GM18505 (cell line): Measurements from ENCODE around the gene NASP.
"Not testable (repeated sequence)": the region's sequence is repeated elsewhere in the genome, so short reads cannot be mapped to it uniquely, and the experiment has no call there.

ENCODE experiments used
- ATAC-seq: cut with Tn5 transposase; IDR thresholded peaks from one replicate; pipeline ENCODE4 v1.9.1; 2021; ENCODE audit not compliant: unreplicated experiment
- POLR2A ChIP-seq: IDR thresholded peaks from 4 replicates; pipeline ENCODE4 v1.6.1; 2011; ENCODE audit warnings: borderline replicate concordance; ENCODE audit not compliant: insufficient read depth, insufficient read length; ENCODE audit errors: extremely low read depth

NASP gene

DNA sequence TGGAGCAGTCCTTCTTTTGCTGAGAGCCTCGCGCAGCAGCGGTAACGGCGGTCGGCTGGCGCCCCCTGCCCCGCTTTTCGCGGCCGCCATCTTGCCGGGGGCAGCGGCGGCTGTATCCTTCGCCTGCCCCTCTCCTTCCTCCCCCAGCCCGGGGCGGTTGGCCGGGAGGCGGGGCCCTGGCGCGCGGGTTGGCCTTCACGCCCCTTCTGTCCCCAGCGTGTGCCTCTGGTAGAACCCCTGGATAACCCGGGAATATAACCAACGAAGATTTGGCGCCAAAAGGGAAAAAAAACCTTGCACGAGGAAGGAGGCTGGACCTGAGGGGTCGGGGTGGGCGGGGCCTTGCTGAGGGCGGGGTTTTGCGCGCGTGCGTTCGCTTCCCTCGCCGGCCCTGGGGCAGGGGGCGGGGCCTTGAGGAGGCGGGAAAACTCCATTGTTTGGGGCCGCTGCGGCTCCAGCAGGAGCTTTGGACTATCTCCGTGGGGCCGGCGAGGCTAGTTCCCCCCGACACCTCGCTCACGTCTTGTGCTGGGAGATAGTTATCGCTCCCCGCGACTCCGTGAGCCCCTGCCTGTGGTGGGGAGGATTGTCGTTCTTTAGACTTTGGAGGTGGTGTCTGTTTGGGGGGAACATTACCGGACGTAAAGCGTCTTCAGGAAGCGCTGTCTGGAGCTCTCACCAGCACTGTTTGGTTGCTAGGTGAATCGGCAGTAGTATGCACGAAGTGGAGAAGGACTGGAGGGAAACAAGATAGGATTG is 689 bp downstream of the NASP start:
- ATAC-seq = peak; percentile 37
- no peak for TF ChIP-seq POLR2A

- ATAC-seq = no peak
- no peak for TF ChIP-seq POLR2A
Measured at GRCh38 chr1:45585110-45585426, 1.2 kb downstream of the NASP start.

- ATAC-seq = no peak
- TF ChIP-seq POLR2A = no peak
Measured at GRCh38 chr1:45585496-45586075, 1.7 kb downstream of the NASP start.

DNA sequence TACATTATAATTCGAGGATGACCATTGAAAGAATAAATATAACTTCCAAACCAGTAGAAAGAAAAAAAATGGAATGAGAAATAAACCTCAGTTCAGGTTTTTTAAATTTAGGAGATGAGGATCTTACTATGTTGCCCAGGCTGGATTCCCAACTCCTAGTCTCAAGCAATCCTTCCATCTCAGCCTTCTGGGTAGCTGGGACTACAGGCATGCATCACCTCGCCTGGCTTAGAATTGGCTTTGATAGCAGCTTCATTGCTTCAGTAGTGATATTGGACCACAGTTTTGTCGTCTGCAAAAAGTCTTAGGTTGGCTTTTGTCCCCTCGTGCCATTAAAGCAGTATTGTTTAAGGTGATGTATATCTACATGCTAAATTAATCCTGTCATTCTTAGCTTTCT is 2.9 kb downstream of the NASP start:
- no peak for TF ChIP-seq POLR2A
- ATAC-seq = no peak

DNA sequence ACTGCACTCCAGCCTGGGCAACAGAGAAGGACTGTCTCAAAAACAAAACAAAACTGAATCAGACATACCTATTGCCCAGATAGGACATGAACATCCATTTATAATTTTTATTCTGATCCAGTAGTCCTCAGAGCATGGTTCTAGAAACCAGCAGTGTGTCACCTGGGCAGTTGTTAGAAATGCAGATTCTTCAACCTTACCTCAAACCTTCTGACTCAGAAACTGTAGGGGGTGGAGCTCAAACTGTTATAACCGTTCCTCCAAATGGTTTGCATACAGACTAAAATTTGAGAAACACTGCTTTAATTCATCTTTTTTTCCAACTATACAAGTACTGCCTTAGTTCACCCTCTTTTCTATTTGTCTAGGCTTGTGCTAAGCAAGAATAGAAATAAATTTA is 6.0 kb downstream of the NASP start:
- no peak for TF ChIP-seq POLR2A
- ATAC-seq = no peak

DNA sequence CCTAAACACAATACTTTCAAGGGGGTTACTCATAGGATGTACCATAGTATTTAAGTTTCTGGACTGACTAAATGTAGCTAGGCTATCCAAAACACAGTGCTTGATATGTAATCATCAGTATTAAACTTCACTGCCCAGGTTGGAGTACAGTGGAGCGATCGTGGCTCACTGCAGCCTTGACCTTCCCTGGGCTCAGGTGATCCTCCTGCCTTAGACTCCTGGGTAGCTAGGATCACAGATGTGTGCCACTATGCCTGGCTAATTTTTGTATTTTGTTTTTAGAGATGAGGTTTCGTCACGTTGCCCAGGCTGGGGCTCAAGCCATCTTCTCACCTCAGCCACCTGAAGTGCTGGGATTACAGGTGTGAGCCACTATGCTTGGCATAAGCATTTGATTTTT is 10.6 kb downstream of the NASP start:
- no peak for ATAC-seq
- no peak for TF ChIP-seq POLR2A

GRCh38 chr1:45596765-45597164 is 12.9 kb downstream of the NASP start:
- ATAC-seq = not testable (repeated sequence)

- TF ChIP-seq POLR2A = no peak
- ATAC-seq = no peak
Measured at GRCh38 chr1:45604239-45604638, 20.4 kb downstream of the NASP start.

DNA sequence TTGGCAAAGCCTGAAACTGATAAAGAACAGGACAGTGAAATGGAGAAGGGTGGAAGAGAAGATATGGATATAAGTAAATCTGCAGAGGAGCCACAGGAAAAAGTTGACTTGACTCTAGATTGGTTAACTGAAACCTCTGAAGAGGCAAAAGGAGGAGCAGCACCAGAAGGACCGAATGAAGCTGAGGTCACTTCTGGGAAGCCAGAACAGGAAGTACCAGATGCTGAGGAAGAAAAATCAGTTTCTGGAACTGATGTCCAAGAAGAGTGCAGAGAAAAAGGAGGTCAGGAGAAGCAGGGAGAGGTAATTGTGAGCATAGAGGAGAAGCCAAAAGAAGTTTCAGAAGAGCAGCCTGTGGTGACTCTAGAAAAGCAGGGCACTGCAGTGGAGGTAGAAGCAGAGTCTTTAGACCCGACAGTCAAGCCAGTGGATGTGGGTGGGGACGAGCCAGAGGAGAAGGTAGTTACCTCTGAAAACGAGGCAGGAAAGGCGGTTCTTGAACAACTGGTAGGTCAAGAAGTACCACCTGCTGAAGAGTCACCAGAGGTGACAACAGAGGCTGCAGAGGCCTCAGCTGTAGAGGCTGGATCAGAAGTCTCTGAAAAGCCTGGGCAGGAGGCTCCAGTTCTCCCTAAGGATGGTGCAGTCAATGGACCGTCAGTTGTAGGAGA is 23.7 kb downstream of the NASP start:
- TF ChIP-seq POLR2A = no peak
- no peak for ATAC-seq

DNA sequence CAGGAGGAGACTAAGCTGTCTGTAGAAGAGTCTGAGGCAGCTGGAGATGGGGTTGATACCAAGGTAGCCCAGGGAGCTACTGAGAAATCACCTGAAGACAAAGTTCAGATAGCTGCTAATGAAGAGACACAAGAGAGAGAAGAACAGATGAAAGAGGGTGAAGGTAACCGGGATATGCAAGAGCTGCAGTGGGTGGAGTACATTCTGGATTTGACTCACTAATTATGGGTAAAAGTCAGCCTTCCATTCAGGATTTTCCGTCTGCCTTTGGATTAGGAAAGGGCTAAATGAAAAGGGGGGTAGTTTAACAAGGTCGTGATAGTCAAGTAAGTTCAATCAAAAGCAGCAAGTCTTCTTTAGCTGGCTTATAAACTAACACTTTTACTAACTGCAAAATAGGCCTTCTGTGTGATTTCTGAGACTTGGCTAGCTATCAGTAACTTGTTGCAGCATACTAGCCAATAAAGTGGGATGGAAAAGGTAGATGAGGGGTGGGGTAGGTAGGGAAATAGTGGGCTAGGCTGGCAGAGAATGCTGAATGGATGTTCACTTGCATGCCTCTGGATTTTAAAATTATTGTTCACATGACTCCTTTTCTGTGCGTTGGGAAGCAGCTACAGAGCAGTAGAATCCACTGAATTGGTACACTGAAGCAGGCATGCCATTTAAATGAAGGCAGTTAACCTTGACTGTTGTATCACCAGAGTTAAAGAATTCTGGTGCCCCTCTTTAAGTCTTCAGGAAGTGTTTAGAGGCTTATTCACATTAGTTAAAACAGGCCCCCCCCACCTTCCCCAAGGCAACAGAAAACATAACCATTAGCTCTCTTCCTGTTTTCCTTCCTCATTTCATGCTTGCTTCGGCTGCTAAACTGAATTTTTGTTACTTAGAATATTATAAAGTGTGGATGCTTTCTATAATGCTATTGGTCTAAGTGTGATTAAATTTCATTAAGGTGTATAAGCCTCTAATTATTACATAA is 24.6 kb downstream of the NASP start:
- TF ChIP-seq POLR2A = no peak
- no peak for ATAC-seq

GRCh38 chr1:45610589-45611226 is 26.9 kb downstream of the NASP start:
- ATAC-seq = no peak
- no peak for TF ChIP-seq POLR2A

DNA sequence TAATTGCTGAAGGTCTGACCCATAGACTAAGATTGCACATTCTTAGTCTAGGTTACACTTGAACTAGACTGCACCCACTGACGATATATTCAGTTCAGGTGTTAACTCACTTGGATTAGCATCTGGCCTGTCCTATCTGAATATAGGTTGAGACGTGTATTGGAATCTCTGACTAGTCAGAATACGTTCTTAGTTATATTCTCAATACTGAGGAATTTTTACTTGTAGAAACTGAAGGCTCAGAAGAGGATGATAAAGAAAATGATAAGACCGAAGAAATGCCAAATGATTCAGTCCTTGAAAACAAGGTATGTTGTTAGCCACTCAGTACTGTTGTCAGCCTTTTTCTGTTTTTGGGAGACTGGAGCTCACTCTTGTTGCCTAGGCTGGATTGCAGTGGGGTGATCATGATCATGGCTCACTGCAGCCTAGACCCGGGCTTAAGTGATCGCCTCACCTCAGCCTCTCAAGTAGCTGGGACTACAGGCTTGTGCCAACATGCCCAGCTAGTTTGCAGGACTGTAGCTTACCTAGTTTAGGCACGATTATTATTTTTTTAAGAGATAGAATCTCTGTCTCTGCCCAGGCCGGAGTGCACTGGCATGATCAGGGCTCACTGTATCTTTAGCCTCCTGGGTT is 29.2 kb downstream of the NASP start:
- no peak for TF ChIP-seq POLR2A
- no peak for ATAC-seq

DNA sequence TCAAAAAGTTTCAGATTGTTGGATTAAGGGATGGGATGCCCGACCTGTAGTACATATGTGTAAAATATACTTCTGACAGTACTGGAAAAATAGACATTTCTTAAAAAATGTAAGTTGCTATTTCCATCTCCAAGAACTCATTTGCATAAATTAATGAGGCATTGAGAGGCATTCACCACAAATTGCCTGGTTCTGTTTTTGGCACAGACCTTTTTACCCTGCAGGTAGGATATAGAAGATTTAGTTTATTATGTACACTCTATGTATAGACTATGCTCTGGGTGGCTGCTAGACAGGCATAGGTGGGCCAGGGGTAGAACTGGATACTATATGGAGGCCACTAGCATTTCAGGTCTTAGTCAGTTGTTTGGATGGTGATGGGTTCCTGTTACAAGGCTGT is 32.0 kb downstream of the NASP start:
- ATAC-seq = no peak
- no peak for TF ChIP-seq POLR2A

DNA sequence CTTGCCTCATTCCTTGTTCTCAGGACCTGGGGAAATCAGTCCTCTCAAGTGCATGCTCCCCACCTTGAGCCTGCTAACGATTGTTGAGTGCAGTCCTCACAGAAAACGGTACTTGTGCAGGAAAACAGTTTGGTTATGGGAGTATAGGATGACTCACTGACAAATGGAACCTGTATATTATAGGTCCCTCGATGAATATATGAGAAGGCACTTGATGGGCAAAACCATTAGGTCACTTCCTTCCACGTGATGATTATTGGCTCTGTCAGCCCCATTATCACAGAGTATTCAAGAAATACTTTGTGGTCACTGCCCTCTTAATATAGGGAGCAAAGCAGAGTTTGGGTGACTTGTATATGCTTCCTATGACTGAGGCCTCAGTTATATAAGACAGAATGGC is 33.8 kb downstream of the NASP start:
- TF ChIP-seq POLR2A = no peak
- no peak for ATAC-seq
